ENCODE results near the gene SH3BGRL2. TPM values are rescaled to one million over a fixed set of nuclear protein-coding genes. Genes with fewer than 3 reads are reported as not detected.

The SH3BGRL2 gene
- polyA plus RNA-seq, 1 donor (not counting 4 experiments of a cell fraction or from before 2014, with no cell fraction given) = 3.8 TPM

GRCh38 chr6:79597155-79597554 is 34.0 kb upstream of the SH3BGRL2 start:
- no peak for DNase-seq (ENCODE audit: low read depth, low spot score)
- no peak overlapping the region for H3K4me2 ChIP-seq (ENCODE audit: control insufficient read depth, extremely low read depth, insufficient read depth, low read depth, low read length)
- no peak overlapping the region for H3K27ac ChIP-seq (ENCODE audit: control insufficient read depth, insufficient read depth, low read length)
- no peaks in the 10 kb centered on the region for H3K36me3 ChIP-seq (ENCODE audit: control insufficient read depth in 2 of 2, extremely low read depth in 1 of 2, insufficient read depth in 2 of 2, low read length in 2 of 2)
- dilution Hi-C loops (cut with MboI; ENCODE audit: extremely low pct_ligation_motif_present, low sequenced_read_pairs) = no loop called here
- no peak for TF ChIP-seq EZH2 (IDR thresholded peaks at IDR 0.05; ENCODE audit: low read length)
- TF ChIP-seq CTCF (optimal IDR thresholded peaks at IDR 0.05 in 1 of 3, IDR thresholded peaks at IDR 0.05 in 1 of 3, conservative IDR thresholded peaks at IDR 0.05 in 1 of 3; ENCODE audit: extremely low read depth in 1 of 3, insufficient read depth in 2 of 3, low read length in 3 of 3) = no peak
- no peaks in the 10 kb centered on the region for H3K4me1 ChIP-seq (ENCODE audit: control insufficient read depth, extremely low read depth, insufficient read depth, low read length)
- no peak overlapping the region for H3K9ac ChIP-seq (ENCODE audit: control insufficient read depth, extremely low read depth, insufficient read depth, low read length)
- no peak overlapping the region for H3K4me3 ChIP-seq (ENCODE audit: control insufficient read depth in 2 of 3, extremely low read depth in 1 of 3, insufficient read depth in 2 of 3, low read depth in 1 of 3, low read length in 3 of 3)
- no peak for FAIRE-seq
- no peaks in the 10 kb centered on the region for H4K20me1 ChIP-seq (ENCODE audit: control insufficient read depth, extremely low read depth, insufficient read depth, low read length)
- H2AFZ ChIP-seq (ENCODE audit: control insufficient read depth, low read length) = no peak overlapping the region
- no peaks in the 10 kb centered on the region for H3K9me3 ChIP-seq (ENCODE audit: control insufficient read depth, low read depth, low read length)
- no peaks in the 10 kb centered on the region for H3K27me3 ChIP-seq (ENCODE audit: control insufficient read depth, extremely low read depth, insufficient read depth, low read length)
- no peaks in the 10 kb centered on the region for H3K9me1 ChIP-seq (ENCODE audit: control insufficient read depth, extremely low read depth, insufficient read depth, low read length)
- no peaks in the 10 kb centered on the region for H3K79me2 ChIP-seq (ENCODE audit: control insufficient read depth, insufficient read depth, low read length)

GRCh38 chr6:79598012-79598411 is 33.1 kb upstream of the SH3BGRL2 start:
- no peaks in the 10 kb centered on the region for H4K20me1 ChIP-seq (ENCODE audit: control insufficient read depth, extremely low read depth, insufficient read depth, low read length)
- H3K9me1 ChIP-seq (ENCODE audit: control insufficient read depth, extremely low read depth, insufficient read depth, low read length) = no peaks in the 10 kb centered on the region
- dilution Hi-C loops (cut with MboI; ENCODE audit: extremely low pct_ligation_motif_present, low sequenced_read_pairs) = no loop called here
- no peak overlapping the region for H3K9ac ChIP-seq (ENCODE audit: control insufficient read depth, extremely low read depth, insufficient read depth, low read length)
- H3K27ac ChIP-seq (ENCODE audit: control insufficient read depth, insufficient read depth, low read length) = no peak overlapping the region
- no peak for FAIRE-seq
- H3K9me3 ChIP-seq (ENCODE audit: control insufficient read depth, low read depth, low read length) = no peaks in the 10 kb centered on the region
- H2AFZ ChIP-seq (ENCODE audit: control insufficient read depth, low read length) = no peak overlapping the region
- DNase-seq (ENCODE audit: low read depth, low spot score) = no peak
- H3K4me3 ChIP-seq (ENCODE audit: control insufficient read depth in 2 of 3, extremely low read depth in 1 of 3, insufficient read depth in 2 of 3, low read depth in 1 of 3, low read length in 3 of 3) = no peak overlapping the region
- no peaks in the 10 kb centered on the region for H3K4me1 ChIP-seq (ENCODE audit: control insufficient read depth, extremely low read depth, insufficient read depth, low read length)
- no peaks in the 10 kb centered on the region for H3K27me3 ChIP-seq (ENCODE audit: control insufficient read depth, extremely low read depth, insufficient read depth, low read length)
- no peak overlapping the region for H3K4me2 ChIP-seq (ENCODE audit: control insufficient read depth, extremely low read depth, insufficient read depth, low read depth, low read length)
- H3K79me2 ChIP-seq (ENCODE audit: control insufficient read depth, insufficient read depth, low read length) = no peaks in the 10 kb centered on the region
- no peak for TF ChIP-seq CTCF (optimal IDR thresholded peaks at IDR 0.05 in 1 of 3, IDR thresholded peaks at IDR 0.05 in 1 of 3, conservative IDR thresholded peaks at IDR 0.05 in 1 of 3; ENCODE audit: extremely low read depth in 1 of 3, insufficient read depth in 2 of 3, low read length in 3 of 3)
- TF ChIP-seq EZH2 (IDR thresholded peaks at IDR 0.05; ENCODE audit: low read length) = no peak
- no peaks in the 10 kb centered on the region for H3K36me3 ChIP-seq (ENCODE audit: control insufficient read depth in 2 of 2, extremely low read depth in 1 of 2, insufficient read depth in 2 of 2, low read length in 2 of 2)
